ENCODE results near the gene IRX3. TPM values are rescaled to one million over a fixed set of nuclear protein-coding genes. Genes with fewer than 3 reads are reported as not detected.

The IRX3 gene
- total RNA-seq, 4 donors from 2014 or later: 0.97 to 15.0 (median 3.5) TPM

DNA sequence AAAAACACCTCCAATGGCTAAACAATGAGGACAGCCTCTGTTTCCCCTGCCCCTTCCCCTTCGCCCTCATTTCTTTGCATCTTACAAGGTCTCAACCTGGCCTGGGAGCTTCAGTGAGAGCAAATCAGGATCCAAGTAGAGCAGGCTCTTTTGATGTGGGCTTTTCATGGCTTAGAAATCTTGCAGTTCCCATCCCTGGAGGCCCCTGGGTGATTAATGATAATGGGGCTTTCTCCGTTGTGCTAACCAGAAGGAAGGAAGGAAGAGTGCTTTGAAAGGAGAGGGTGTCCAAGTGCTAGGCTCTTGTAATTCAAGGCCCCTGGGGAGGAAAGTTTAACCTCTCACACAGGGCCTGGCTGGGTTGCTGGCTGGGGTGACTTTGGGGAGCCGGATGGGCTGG lies 18.5 kb upstream of the IRX3 start:
- Histone ChIP-seq H3K27ac (no peak overlapping the region), H3K27me3 (no peaks in the 10 kb centered on the region), H3K9me3 (no peaks in the 10 kb centered on the region), H3K4me1 (no peaks in the 10 kb centered on the region), H3K4me3 (no peak overlapping the region), H3K36me3 (no peaks in the 10 kb centered on the region)
- no peak for DNase-seq
- TF ChIP-seq POLR2A (IDR thresholded peaks at IDR 0.05): no peak
- TF ChIP-seq, protein P1, sequence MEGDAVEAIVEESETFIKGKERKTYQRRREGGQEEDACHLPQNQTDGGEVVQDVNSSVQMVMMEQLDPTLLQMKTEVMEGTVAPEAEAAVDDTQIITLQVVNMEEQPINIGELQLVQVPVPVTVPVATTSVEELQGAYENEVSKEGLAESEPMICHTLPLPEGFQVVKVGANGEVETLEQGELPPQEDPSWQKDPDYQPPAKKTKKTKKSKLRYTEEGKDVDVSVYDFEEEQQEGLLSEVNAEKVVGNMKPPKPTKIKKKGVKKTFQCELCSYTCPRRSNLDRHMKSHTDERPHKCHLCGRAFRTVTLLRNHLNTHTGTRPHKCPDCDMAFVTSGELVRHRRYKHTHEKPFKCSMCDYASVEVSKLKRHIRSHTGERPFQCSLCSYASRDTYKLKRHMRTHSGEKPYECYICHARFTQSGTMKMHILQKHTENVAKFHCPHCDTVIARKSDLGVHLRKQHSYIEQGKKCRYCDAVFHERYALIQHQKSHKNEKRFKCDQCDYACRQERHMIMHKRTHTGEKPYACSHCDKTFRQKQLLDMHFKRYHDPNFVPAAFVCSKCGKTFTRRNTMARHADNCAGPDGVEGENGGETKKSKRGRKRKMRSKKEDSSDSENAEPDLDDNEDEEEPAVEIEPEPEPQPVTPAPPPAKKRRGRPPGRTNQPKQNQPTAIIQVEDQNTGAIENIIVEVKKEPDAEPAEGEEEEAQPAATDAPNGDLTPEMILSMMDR (IDR thresholded peaks at IDR 0.05): no peak
- intact Hi-C loops (cut with DNase I; ENCODE audit: low total_unique reads): no loop called here

GRCh38 chr16:54303613-54304012 lies 17.0 kb upstream of the IRX3 start:
- no peak overlapping the region for H3K4me3 ChIP-seq
- intact Hi-C loops (cut with DNase I; ENCODE audit: low total_unique reads): no loop called here
- TF ChIP-seq, protein P1 (IDR thresholded peaks at IDR 0.05): no peak
- no peak for TF ChIP-seq POLR2A (IDR thresholded peaks at IDR 0.05)
- H3K36me3 ChIP-seq: no peaks in the 10 kb centered on the region
- DNase-seq: no peak
- no peaks in the 10 kb centered on the region for H3K4me1 ChIP-seq
- no peak overlapping the region for H3K27ac ChIP-seq
- no peaks in the 10 kb centered on the region for H3K27me3 ChIP-seq
- H3K9me3 ChIP-seq: no peaks in the 10 kb centered on the region

GRCh38 chr16:54297154-54297553 lies 10.6 kb upstream of the IRX3 start:
- intact Hi-C loops (cut with DNase I; ENCODE audit: low total_unique reads): no loop called here
- TF ChIP-seq POLR2A (IDR thresholded peaks at IDR 0.05): no peak
- TF ChIP-seq, protein P1 (IDR thresholded peaks at IDR 0.05): no peak
- DNase-seq: no peak
- no peaks in the 10 kb centered on the region for H3K4me1 ChIP-seq
- no peaks in the 10 kb centered on the region for H3K9me3 ChIP-seq
- H3K4me3 ChIP-seq: no peak overlapping the region
- no peak overlapping the region for H3K27ac ChIP-seq
- no peaks in the 10 kb centered on the region for H3K27me3 ChIP-seq
- no peaks in the 10 kb centered on the region for H3K36me3 ChIP-seq

- no peaks in the 10 kb centered on the region for H3K36me3 ChIP-seq
- no peaks in the 10 kb centered on the region for H3K4me1 ChIP-seq
- TF ChIP-seq POLR2A (IDR thresholded peaks at IDR 0.05): no peak
- TF ChIP-seq, protein P1 (IDR thresholded peaks at IDR 0.05): no peak
- intact Hi-C loops (cut with DNase I; ENCODE audit: low total_unique reads): no loop called here
- H3K9me3 ChIP-seq: no peaks in the 10 kb centered on the region
- H3K27ac ChIP-seq: no peak overlapping the region
- no peak overlapping the region for H3K4me3 ChIP-seq
- no peak for DNase-seq
- H3K27me3 ChIP-seq: no peaks in the 10 kb centered on the region
Measured at GRCh38 chr16:54296543-54296942, 10.0 kb upstream of the IRX3 start.

DNA sequence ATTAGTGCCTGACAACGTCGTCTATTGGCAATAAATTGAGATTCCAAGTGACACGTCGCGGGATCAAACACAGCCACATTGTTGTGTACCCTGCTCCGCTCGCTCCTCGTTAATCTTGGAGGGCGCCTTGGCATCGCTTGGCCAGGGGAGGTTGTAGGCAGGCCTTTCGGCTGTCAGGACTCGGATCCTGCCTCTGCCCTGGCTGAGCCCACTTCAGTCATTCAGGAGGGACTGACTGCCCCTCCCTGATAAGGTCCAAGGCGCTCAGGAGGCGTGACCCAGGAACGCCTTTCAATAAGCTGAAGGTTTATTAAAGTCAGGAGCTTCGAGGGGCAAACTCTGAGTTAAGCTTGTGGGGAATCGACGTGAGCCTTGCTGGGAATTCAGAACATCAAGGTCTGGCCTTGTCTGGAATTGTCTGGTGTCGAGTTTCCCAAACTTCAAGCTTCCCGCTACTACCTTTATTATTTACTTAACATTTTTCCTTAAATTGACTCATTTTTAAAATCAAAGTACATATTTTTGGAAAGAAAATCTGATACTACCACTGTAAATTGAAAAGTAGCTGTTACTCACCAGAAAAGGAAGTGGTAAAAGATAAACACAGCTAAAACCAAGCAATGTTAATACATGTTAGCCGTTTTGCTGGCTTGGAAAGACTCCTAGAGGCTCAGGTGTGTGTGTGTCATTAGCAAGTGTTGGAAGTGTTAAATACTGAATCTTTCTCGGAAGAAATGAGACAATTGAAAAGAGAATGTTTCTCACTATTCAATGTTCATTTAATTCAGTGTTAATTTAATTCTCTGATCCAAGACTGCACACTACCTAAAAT lies 5.3 kb upstream of the IRX3 start:
- H3K36me3 ChIP-seq: no peaks in the 10 kb centered on the region
- no peaks in the 10 kb centered on the region for H3K9me3 ChIP-seq
- peaks cover 0 to 9% of the 10 kb centered on the region in 2 donors for H3K4me1 ChIP-seq
- TF ChIP-seq POLR2A (IDR thresholded peaks at IDR 0.05): no peak
- TF ChIP-seq, protein P1 (IDR thresholded peaks at IDR 0.05): no peak
- peaks cover 5 to 29% of the 10 kb centered on the region in 2 donors for H3K27me3 ChIP-seq
- DNase-seq: no peak
- H3K4me3 ChIP-seq: no peak overlapping the region
- intact Hi-C loops (cut with DNase I; ENCODE audit: low total_unique reads): no loop called here
- no peak overlapping the region for H3K27ac ChIP-seq
